Ectodermal cell (in vitro differentiated cells): ENCODE measurements around the gene MAP2K6.

Experiments
- H3K27ac ChIP-seq: 2 replicates; pipeline ENCODE4 v1.7.0; 2013; ENCODE audit warnings: mild to moderate bottlenecking, low read depth, low read length; ENCODE audit not compliant: insufficient read depth, poor library complexity, severe bottlenecking
- H3K27me3 ChIP-seq: 2 replicates; pipeline ENCODE4 v1.7.0; 2013; ENCODE audit warnings: mild to moderate bottlenecking, low read length; ENCODE audit not compliant: insufficient read depth, control insufficient read depth, poor library complexity, severe bottlenecking
- H3K36me3 ChIP-seq: one replicate; pipeline ENCODE4 v1.7.0; 2013; ENCODE audit warnings: low read length; ENCODE audit not compliant: control insufficient read depth, insufficient read depth
- H3K4me1 ChIP-seq: one replicate; pipeline ENCODE4 v1.7.0; 2013; ENCODE audit warnings: low read length; ENCODE audit not compliant: control insufficient read depth, insufficient read depth
- H3K4me3 ChIP-seq: 2 replicates; pipeline ENCODE4 v1.7.0; 2013; ENCODE audit warnings: low read depth, low read length, control low read depth; ENCODE audit not compliant: insufficient read depth
- H3K9me3 ChIP-seq: 2 replicates; pipeline ENCODE4 v1.7.0; 2013; ENCODE audit warnings: mild to moderate bottlenecking, low read length, moderate library complexity; ENCODE audit not compliant: control insufficient read depth
- WGBS, 2 experiments: methylation state at CpG; one replicate each; pipeline ENCODE4 v1.1.7; 2013; ENCODE audit warnings: missing lambda C conversion rate in 2 of 2; 5-methylcytosine and 5-hydroxymethylcytosine counted together

The MAP2K6 gene

GRCh38 chr17:69454051-69454450 lies 39.6 kb downstream of the MAP2K6 start:
- peaks cover 14% of the 10 kb centered on the region for H3K4me1 ChIP-seq
- WGBS, 2 experiments, result 92 to 93% methylated on average over 4 of the region's 4 CpGs
- no peak overlapping the region for H3K4me3 ChIP-seq
- H3K36me3 ChIP-seq, result no peaks in the 10 kb centered on the region
- H3K27me3 ChIP-seq, result no peaks in the 10 kb centered on the region
- no peak overlapping the region for H3K27ac ChIP-seq
- H3K9me3 ChIP-seq, result no peaks in the 10 kb centered on the region

- Histone ChIP-seq H3K27me3 (no peaks in the 10 kb centered on the region), H3K4me1 (peaks cover 15% of the 10 kb centered on the region), H3K36me3 (no peaks in the 10 kb centered on the region), H3K4me3 (no peak overlapping the region), H3K9me3 (no peaks in the 10 kb centered on the region), H3K27ac (no peak overlapping the region)
- WGBS, 2 experiments, result 85 to 89% methylated on average over 1 of the region's 1 CpG
These were observed 40.5 kb downstream of the MAP2K6 start for GRCh38 chr17:69455040-69455439.

DNA sequence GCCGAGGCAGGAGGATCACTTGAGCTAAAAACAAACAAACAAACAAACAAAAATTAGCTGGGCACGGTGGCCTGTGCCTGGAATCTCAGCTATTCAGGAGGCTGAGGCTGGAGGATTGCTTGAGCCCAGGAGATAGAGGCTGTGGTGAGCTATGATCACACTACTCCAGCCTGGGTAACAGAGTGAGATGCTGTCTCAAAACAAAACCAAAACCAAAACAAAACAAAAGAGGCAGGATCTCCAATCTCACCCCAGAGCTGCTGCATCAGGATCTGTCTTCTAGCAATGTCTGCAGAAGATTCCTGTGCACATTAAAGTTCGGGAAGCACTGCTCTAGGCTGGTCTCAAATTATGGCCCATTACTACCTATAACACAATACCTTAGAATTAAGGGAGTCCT lies 43.1 kb downstream of the MAP2K6 start:
- Histone ChIP-seq H3K27me3 (no peaks in the 10 kb centered on the region), H3K4me3 (no peak overlapping the region), H3K4me1 (peaks cover 18% of the 10 kb centered on the region), H3K36me3 (no peaks in the 10 kb centered on the region), H3K27ac (no peak overlapping the region), H3K9me3 (no peaks in the 10 kb centered on the region)
- WGBS, 2 experiments, result 81 to 88% methylated on average over 3 of the region's 3 CpGs

DNA sequence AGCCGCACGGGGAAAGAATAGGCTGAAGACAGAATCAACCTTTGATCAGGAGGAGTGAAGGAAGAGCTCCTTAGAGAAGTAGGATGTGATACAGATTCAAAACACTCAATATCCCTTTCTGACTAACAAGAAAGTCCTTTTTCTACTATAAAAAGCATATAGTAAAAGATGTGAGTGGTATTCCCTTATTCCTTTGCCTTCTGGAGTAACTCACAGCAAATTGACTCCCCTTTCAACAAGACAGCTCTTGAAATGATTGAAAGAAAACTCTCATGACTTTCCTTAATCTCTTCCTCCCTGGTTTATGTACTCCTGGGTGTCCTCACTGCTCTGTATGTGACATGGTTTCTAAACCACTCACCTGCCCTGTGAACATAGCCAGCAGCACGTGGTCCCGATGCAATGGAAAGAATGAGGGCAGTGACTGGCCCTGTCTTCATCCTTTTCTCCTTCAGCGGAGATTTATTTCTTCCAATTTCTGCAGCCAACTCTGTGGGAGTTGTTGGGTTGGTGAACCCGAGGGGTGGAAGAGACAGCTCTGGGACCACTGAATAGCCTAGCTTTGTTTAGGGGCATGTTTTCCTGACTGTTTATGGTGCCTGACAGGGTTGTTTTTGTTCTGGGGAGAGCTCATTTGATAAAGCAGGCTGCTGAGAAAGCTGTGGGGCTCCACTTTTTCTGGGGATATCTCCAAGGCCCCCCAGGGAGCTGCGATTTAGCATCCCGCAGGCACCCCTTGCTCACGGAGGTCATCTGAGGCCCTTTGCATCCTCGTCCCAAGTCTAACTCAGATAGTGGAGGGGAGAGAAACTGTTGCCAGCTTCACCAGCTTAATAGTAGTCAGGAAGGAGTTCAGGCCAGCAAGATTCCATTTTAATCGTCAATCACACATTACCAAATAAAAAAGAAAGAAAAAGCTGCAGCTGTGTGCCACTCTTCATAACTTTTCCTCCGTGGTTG lies 46.7 kb downstream of the MAP2K6 start:
- no peaks in the 10 kb centered on the region for H3K27me3 ChIP-seq
- H3K36me3 ChIP-seq, result no peaks in the 10 kb centered on the region
- WGBS, 2 experiments, result 37 to 39% methylated on average over 12 of the region's 12 CpGs
- peak overlapping the region; percentile 9 for H3K27ac ChIP-seq
- H3K4me3 ChIP-seq, result no peak overlapping the region
- H3K9me3 ChIP-seq, result no peaks in the 10 kb centered on the region
- peaks cover 22% of the 10 kb centered on the region for H3K4me1 ChIP-seq

DNA sequence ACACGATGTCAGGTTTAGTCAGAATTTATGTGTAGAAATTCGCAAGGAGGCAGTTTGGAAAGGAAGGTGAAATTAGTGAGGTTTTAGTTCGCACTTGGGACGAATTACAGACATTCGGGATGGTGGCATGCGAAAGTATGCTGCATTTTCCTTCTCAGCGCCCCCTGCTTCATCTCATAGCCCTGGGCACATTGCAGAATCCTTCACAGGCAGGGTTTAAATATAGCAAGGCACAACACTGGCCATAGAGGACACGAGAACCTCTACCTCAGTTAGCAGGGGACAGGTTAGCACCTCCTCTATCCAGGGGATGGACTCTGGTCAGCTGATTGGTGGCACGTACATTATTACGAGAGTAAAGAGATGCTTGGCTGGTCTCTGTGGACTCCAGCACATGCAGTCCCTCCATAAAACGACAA lies 47.5 kb downstream of the MAP2K6 start:
- Histone ChIP-seq H3K4me1 (peaks cover 29% of the 10 kb centered on the region), H3K27ac (no peak overlapping the region), H3K4me3 (no peak overlapping the region), H3K9me3 (no peaks in the 10 kb centered on the region), H3K27me3 (no peaks in the 10 kb centered on the region), H3K36me3 (no peaks in the 10 kb centered on the region)
- 84% methylated on average over 11 of the region's 11 CpGs for WGBS, 2 experiments

DNA sequence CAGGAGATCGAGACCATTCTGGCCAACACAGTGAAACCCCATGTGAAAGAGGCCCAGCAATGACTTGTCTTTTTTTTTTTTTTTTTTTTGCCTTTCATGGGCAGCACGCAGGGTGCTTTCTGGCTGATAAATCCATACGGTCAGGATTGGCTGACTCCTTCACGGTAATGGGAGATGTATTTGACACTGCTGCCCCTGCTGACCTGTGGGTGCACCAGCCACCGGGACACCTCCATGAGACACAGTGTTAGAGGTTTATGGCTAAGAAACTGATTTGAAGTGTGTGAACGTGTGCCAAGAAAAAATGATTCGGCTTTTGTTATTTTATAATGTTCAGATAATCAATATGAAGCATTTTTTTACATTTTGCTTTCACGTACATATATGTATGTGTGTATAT lies 48.4 kb downstream of the MAP2K6 start:
- H3K36me3 ChIP-seq, result no peaks in the 10 kb centered on the region
- H3K4me3 ChIP-seq, result no peak overlapping the region
- H3K4me1 ChIP-seq, result peaks cover 34% of the 10 kb centered on the region
- no peaks in the 10 kb centered on the region for H3K9me3 ChIP-seq
- no peak overlapping the region for H3K27ac ChIP-seq
- 93% methylated on average over 4 to 7 of the region's 8 CpGs for whole genome bisulfite sequencing, 2 experiments
- H3K27me3 ChIP-seq, result no peaks in the 10 kb centered on the region

DNA sequence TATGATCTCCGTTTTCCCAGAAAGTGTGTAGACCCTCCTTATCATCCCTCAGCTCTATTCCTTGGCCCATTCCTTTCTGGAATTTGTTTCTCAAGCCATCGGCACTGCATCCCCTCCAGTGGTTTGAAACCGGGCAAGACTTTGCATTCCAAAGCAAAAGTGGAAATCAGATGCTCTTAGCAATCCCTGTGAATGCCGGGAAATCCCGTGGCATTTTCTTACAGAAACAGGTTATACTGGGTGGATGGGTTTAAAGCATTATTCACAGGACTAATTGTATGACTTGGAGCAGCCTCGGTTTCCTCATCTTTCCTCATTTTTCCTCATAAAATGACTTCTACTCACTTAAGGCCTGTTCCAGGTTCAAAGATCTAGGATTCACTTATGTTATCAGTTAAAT lies 52.0 kb downstream of the MAP2K6 start:
- 44 to 66% methylated on average over 5 to 6 of the region's 6 CpGs for WGBS, 2 experiments
- H3K36me3 ChIP-seq, result no peaks in the 10 kb centered on the region
- H3K4me3 ChIP-seq, result no peak overlapping the region
- H3K27me3 ChIP-seq, result no peaks in the 10 kb centered on the region
- peak overlapping the region; percentile 39 for H3K27ac ChIP-seq
- peaks cover 19% of the 10 kb centered on the region for H3K4me1 ChIP-seq
- no peaks in the 10 kb centered on the region for H3K9me3 ChIP-seq

DNA sequence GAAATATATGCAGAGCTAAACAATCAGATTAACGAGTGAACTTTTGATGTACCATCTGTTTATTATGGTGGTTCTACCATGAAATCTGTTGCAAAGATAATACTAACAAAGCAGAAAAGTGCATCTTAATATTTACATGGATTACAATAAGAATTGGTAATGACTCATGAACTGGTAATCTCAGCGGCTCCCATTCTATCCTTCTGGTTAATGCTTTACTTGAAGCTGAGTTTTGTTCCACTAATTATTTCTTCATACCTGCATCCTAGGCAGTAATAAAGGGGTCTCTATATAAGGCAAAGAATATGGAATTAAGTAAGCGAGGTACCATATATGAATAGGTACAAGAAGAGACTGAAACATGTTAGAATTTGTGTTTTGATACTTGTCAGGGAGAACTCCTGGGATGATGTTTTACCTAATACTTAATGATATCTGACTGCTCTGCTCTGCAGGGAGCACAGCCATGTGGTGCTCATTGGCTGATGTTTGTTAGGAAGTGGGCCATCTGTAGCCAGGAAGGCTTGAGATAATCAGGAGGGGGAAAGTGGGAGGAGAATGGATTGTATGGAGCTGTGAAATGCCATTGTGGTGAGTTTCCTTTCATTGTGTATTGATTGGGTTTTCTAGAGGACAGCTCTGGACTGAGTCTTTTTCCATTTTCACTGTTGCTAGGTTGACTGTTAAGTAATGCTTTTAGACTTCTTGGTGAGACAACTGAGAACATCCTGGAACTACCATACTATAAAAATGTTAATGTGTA lies 52.6 kb downstream of the MAP2K6 start:
- 73 to 100% methylated on average over 1 to 3 of the region's 3 CpGs for WGBS, 2 experiments
- H3K27ac ChIP-seq, result peak overlapping the region; percentile 79
- no peak overlapping the region for H3K4me3 ChIP-seq

GRCh38 chr17:69468207-69468606 lies 53.7 kb downstream of the MAP2K6 start:
- 93 to 96% methylated on average over 5 of the region's 5 CpGs for WGBS, 2 experiments
- Histone ChIP-seq H3K9me3 (no peaks in the 10 kb centered on the region), H3K27ac (no peak overlapping the region), H3K4me1 (peaks cover 16% of the 10 kb centered on the region), H3K4me3 (no peak overlapping the region), H3K27me3 (no peaks in the 10 kb centered on the region), H3K36me3 (no peaks in the 10 kb centered on the region)

More for the DNA sequence above, 52.6 kb downstream of the MAP2K6 start:
- Histone ChIP-seq H3K27me3 (no peaks in the 10 kb centered on the region), H3K9me3 (no peaks in the 10 kb centered on the region), H3K36me3 (no peaks in the 10 kb centered on the region), H3K4me1 (peaks cover 16% of the 10 kb centered on the region)

GRCh38 chr17:69470702-69471101 lies 56.2 kb downstream of the MAP2K6 start:
- no peaks in the 10 kb centered on the region for H3K27me3 ChIP-seq
- no peaks in the 10 kb centered on the region for H3K9me3 ChIP-seq
- WGBS, 2 experiments, result 94 to 97% methylated on average over 2 of the region's 2 CpGs
- H3K36me3 ChIP-seq, result no peaks in the 10 kb centered on the region
- H3K4me3 ChIP-seq, result no peak overlapping the region
- no peak overlapping the region for H3K27ac ChIP-seq
- H3K4me1 ChIP-seq, result peaks cover 21% of the 10 kb centered on the region
